COR-L47 (cell line): ENCODE measurements around the gene IL2.

ENCODE experiments used
- DNase-seq: peaks from one replicate; lab custom pipeline; 2025; lab: John Stamatoyannopoulos, UW

The IL2 gene

GRCh38 chr4:122456231-122457116 is at the start of gene IL2:
Gene IL2, minus strand, starts transcription at chr4:122456725. Its CDS starts 285 bp downstream, at chr4:122456440.
- DNase-seq, result no peak

GRCh38 chr4:122503214-122503613 is 46.7 kb upstream of the IL2 start:
- no peak for DNase-seq

GRCh38 chr4:122500852-122501501 is 44.5 kb upstream of the IL2 start:
- peak; percentile 93 for DNase-seq

GRCh38 chr4:122489061-122489460 is 32.5 kb upstream of the IL2 start:
- no peak for DNase-seq

GRCh38 chr4:122483481-122483880 is 27.0 kb upstream of the IL2 start:
- no peak for DNase-seq

GRCh38 chr4:122481766-122482405 is 25.4 kb upstream of the IL2 start:
- DNase-seq, result no peak

- DNase-seq, result no peak
These were observed 24.3 kb upstream of the IL2 start for GRCh38 chr4:122480655-122481487.

GRCh38 chr4:122479935-122480416 is 23.5 kb upstream of the IL2 start:
- DNase-seq, result no peak

GRCh38 chr4:122476745-122477144 is 20.2 kb upstream of the IL2 start:
- no peak for DNase-seq

GRCh38 chr4:122476126-122476525 is 19.6 kb upstream of the IL2 start:
- DNase-seq, result no peak

GRCh38 chr4:122475233-122475632 is 18.7 kb upstream of the IL2 start:
- DNase-seq, result no peak

- DNase-seq, result no peak
These were observed 12.9 kb upstream of the IL2 start for GRCh38 chr4:122469457-122469856.

GRCh38 chr4:122458625-122459024 is 2.1 kb upstream of the IL2 start:
- DNase-seq, result no peak

- no peak for DNase-seq
These were observed 3.0 kb downstream of the IL2 start for GRCh38 chr4:122453384-122453995.

GRCh38 chr4:122450847-122451246 is 5.7 kb downstream of the IL2 start:
- no peak for DNase-seq

- DNase-seq, result no peak
These were observed 22.2 kb downstream of the IL2 start for GRCh38 chr4:122434285-122434684.

GRCh38 chr4:122431351-122431750 is 25.2 kb downstream of the IL2 start:
- DNase-seq, result no peak

- DNase-seq, result no peak
These were observed 33.3 kb downstream of the IL2 start for GRCh38 chr4:122423246-122423645.

- no peak for DNase-seq
These were observed 44.0 kb downstream of the IL2 start for GRCh38 chr4:122412547-122412946.

- no peak for DNase-seq
These were observed 52.7 kb downstream of the IL2 start for GRCh38 chr4:122403861-122404260.
